DND-41 (cell line): ENCODE results near the gene RBM20.

Experiments
- EZH2 ChIP-seq: IDR thresholded peaks from 3 replicates; pipeline ENCODE4 v1.6.1; 2012; ENCODE audit warnings: borderline replicate concordance, low read depth, mild to moderate bottlenecking, moderate library complexity, low read length, inconsistent platforms; ENCODE audit not compliant: severe bottlenecking
- TF ChIP-seq, protein P1 (sequence below): IDR thresholded peaks from 2 replicates; pipeline ENCODE4 v1.5.1; 2012; ENCODE audit warnings: borderline replicate concordance, low read length, moderate library complexity, mild to moderate bottlenecking; ENCODE audit not compliant: poor library complexity, severe bottlenecking; ENCODE audit errors: extremely low read depth

GRCh38 chr10:110872984-110873923 is 229.1 kb downstream of the RBM20 start:
- no peak for TF ChIP-seq EZH2
- TF ChIP-seq, protein P1, sequence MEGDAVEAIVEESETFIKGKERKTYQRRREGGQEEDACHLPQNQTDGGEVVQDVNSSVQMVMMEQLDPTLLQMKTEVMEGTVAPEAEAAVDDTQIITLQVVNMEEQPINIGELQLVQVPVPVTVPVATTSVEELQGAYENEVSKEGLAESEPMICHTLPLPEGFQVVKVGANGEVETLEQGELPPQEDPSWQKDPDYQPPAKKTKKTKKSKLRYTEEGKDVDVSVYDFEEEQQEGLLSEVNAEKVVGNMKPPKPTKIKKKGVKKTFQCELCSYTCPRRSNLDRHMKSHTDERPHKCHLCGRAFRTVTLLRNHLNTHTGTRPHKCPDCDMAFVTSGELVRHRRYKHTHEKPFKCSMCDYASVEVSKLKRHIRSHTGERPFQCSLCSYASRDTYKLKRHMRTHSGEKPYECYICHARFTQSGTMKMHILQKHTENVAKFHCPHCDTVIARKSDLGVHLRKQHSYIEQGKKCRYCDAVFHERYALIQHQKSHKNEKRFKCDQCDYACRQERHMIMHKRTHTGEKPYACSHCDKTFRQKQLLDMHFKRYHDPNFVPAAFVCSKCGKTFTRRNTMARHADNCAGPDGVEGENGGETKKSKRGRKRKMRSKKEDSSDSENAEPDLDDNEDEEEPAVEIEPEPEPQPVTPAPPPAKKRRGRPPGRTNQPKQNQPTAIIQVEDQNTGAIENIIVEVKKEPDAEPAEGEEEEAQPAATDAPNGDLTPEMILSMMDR = no peak
